ENCODE results near the gene COX19. TPM values are rescaled to one million over a fixed set of nuclear protein-coding genes. Genes with fewer than 3 reads are reported as not detected.

Gene COX19
- total RNA-seq, 1 experiment from 2014 or later, result 20.5 TPM

DNA sequence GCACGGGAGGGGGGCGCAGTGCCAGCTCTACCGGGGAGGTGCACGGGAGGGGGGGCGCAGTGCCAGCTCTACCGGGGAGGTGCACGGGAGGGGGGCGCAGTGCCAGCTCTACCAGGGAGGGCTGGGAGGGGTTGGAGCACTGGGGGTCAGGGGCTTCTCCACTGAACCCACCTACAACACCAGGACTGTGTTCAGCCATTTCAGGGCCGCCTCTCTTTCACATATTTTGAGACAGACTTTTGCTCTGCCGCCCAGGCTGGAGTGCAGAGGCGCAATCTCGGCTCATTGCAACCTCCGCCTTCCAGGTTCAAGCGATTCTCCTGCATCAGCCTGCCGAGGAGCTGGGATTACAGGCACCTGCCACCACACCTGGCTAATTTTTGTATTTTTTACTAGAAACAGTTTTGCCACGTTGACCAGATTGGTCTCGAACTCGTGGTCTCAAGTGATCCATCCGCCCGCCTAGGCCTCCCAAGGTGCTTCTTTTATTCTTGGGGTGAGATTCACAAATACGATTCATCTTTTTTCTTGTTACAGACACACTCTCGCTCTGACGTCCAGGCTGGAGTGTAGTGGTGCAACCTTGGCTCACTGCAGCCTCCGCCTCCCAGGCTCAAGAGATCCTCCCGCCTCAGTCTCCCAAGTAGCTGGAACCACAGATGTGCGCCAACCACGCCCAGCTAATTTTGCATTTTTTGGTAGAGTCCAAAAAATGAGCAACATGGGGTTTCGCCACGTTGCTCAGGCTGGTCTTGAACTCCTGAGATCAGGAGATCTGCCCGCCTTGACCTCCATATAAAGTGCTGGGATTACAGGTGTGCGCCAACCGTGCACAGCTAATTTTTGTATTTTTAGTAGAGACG, 57.9 kb downstream of the COX19 start:
- Histone ChIP-seq H3K9ac (ENCODE audit: low read length) (no peak overlapping the region), H3K36me3 (ENCODE audit: insufficient read depth, low read length) (no peaks in the 10 kb centered on the region), H3K9me3 (ENCODE audit: low read length) (no peaks in the 10 kb centered on the region), H3K4me3 (ENCODE audit: low read length) (no peak overlapping the region), H3K27ac (ENCODE audit: low read length) (no peak overlapping the region), H2AFZ (ENCODE audit: low read length) (no peak overlapping the region), H3K79me2 (ENCODE audit: low read length) (no peaks in the 10 kb centered on the region), H3K27me3 (ENCODE audit: low read length) (no peaks in the 10 kb centered on the region), H3K9me2 (replicated peaks; ENCODE audit: insufficient read depth, low read length) (no peaks in the 10 kb centered on the region), H3K4me1 (ENCODE audit: low read length) (no peaks in the 10 kb centered on the region), H3K4me2 (ENCODE audit: low read depth, low read length, poor library complexity, severe bottlenecking) (no peak overlapping the region), H4K20me1 (ENCODE audit: insufficient read depth, low read depth, low read length) (no peaks in the 10 kb centered on the region)
- DNase-seq, result no peak

DNA sequence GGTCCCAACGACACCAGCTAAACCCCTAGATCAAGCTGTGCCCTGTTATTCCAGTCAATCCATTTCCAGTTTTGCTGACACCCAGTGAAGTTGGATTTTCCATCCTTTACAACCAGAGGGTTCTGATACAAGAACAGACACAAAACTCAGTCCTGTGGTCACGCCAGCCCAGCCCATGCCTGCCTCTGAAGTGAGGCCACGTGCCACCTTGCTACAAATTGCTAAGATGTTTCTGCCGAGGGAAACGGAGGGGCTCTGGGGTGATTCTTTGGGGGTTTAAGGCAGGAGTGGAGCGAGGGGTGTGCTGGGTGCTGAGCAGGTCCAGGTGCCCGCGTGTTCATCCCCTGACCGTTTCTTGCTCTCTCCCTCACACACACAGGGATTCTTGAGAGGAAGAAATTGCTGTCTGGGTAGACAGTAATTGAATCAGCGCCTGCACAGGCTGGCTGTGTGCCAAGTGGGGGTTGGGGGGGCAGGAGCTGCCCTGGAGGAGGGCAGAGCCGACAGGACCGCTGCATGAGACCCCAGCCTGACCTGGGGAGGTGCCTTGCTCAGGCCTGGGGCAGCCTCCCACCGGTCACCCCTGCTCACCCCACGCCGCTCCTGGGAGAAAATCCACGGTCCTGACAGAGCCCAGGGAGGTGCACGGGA, 58.9 kb downstream of the COX19 start:
- Histone ChIP-seq H3K9me2 (replicated peaks; ENCODE audit: insufficient read depth, low read length) (no peaks in the 10 kb centered on the region), H3K36me3 (ENCODE audit: insufficient read depth, low read length) (no peaks in the 10 kb centered on the region), H4K20me1 (ENCODE audit: insufficient read depth, low read depth, low read length) (no peaks in the 10 kb centered on the region), H2AFZ (ENCODE audit: low read length) (no peak overlapping the region), H3K9ac (ENCODE audit: low read length) (no peak overlapping the region), H3K27me3 (ENCODE audit: low read length) (no peaks in the 10 kb centered on the region), H3K79me2 (ENCODE audit: low read length) (no peaks in the 10 kb centered on the region), H3K4me2 (ENCODE audit: low read depth, low read length, poor library complexity, severe bottlenecking) (no peak overlapping the region), H3K9me3 (ENCODE audit: low read length) (no peaks in the 10 kb centered on the region), H3K4me3 (ENCODE audit: low read length) (no peak overlapping the region), H3K27ac (ENCODE audit: low read length) (no peak overlapping the region), H3K4me1 (ENCODE audit: low read length) (no peaks in the 10 kb centered on the region)
- no peak for DNase-seq

Small RNA genes within 50 kb of the gene (small RNA-seq; reads per million reads assigned to genes)
- 6.2 reads per million, percentile 84 among the genes with 10 or more reads in this experiment for gene MIR339

Other genes starting within 250 kb of the COX19 start
- gene DNAAF5, start 248.8 kb downstream of the COX19 start, total RNA-seq (2014; rRNA removed; shearing (Covaris generic); ENCODE audit: low replicate concordance), result 21.0 and 22.6 TPM in 2 replicates
- gene PRKAR1B, start 248.3 kb downstream of the COX19 start, total RNA-seq (2014; rRNA removed; shearing (Covaris generic); ENCODE audit: low replicate concordance), result 9.6 and 20.0 TPM in 2 replicates
- 39.6 and 62.1 TPM in 2 replicates for gene SUN1, start 143.1 kb downstream of the COX19 start, total RNA-seq (2014; rRNA removed; shearing (Covaris generic); ENCODE audit: low replicate concordance)
- 16.2 and 33.3 TPM in 2 replicates for gene GET4, start 99.0 kb downstream of the COX19 start, total RNA-seq (2014; rRNA removed; shearing (Covaris generic); ENCODE audit: low replicate concordance)
- gene ADAP1, start 20.9 kb downstream of the COX19 start, total RNA-seq (2014; rRNA removed; shearing (Covaris generic); ENCODE audit: low replicate concordance), result not detected in 2 replicates
- gene CYP2W1, start 7.6 kb upstream of the COX19 start, total RNA-seq (2014; rRNA removed; shearing (Covaris generic); ENCODE audit: low replicate concordance), result not detected in 2 replicates
- 5.5 and 9.2 TPM in 2 replicates for gene GPR146, start 69.0 kb upstream of the COX19 start, total RNA-seq (2014; rRNA removed; shearing (Covaris generic); ENCODE audit: low replicate concordance)
- not detected in 2 replicates for gene GPER1, start 112.6 kb upstream of the COX19 start, total RNA-seq (2014; rRNA removed; shearing (Covaris generic); ENCODE audit: low replicate concordance)
- gene ZFAND2A, start 184.6 kb upstream of the COX19 start, total RNA-seq (2014; rRNA removed; shearing (Covaris generic); ENCODE audit: low replicate concordance), result 5.2 and 11.5 TPM in 2 replicates